HL-60 (cell line): Measurements from ENCODE around the gene MTM1.

Source experiments
- DNase-seq, 2 experiments: peaks; one replicate each; pipeline ENCODE4 v3.0.0-alpha.2; 2010 to 2020; ENCODE audit warnings: low read depth in 1 of 2, low spot score in 1 of 2
- H3K27ac ChIP-seq: fragments of 250-450 bp; sonication (Bioruptor Pico); replicated peaks from 2 replicates; pipeline ENCODE4 v1.5.1; 2020; ENCODE audit warnings: mild to moderate bottlenecking, moderate library complexity
- H3K27me3 ChIP-seq: fragments of 250-450 bp; sonication (Bioruptor Pico); 2 replicates; pipeline ENCODE4 v1.5.1; 2021; ENCODE audit warnings: mild to moderate bottlenecking, moderate library complexity; ENCODE audit not compliant: insufficient read depth, poor library complexity, severe bottlenecking
- H3K4me3 ChIP-seq: replicated peaks from 2 replicates; pipeline ENCODE4 v1.5.1; 2011; ENCODE audit warnings: mild to moderate bottlenecking, control low read depth, low read length; ENCODE audit not compliant: insufficient read depth
- CTCF ChIP-seq: IDR thresholded peaks from one replicate; pipeline ENCODE4 v1.5.1; 2011; ENCODE audit warnings: low read length, control low read depth, inconsistent platforms; ENCODE audit not compliant: insufficient read depth
- GABPA ChIP-seq: IDR thresholded peaks from 2 replicates; pipeline ENCODE4 v1.6.1; 2012; ENCODE audit warnings: low read depth
- POLR2AphosphoS5 ChIP-seq: IDR thresholded peaks from 2 replicates; pipeline ENCODE4 v1.6.1; 2012; ENCODE audit warnings: low read depth
- REST ChIP-seq: IDR thresholded peaks from 2 replicates; pipeline ENCODE4 v1.6.1; 2012; ENCODE audit warnings: low read depth; ENCODE audit not compliant: insufficient replicate concordance
- SPI1 ChIP-seq: IDR thresholded peaks from 2 replicates; pipeline ENCODE4 v1.6.1; 2012; ENCODE audit warnings: low read depth, mild to moderate bottlenecking, borderline replicate concordance

The MTM1 gene

GRCh38 chrX:150530821-150531220 is 37.6 kb upstream of the MTM1 start:
- no peak for DNase-seq
- H3K27ac ChIP-seq = no peak overlapping the region
- H3K27me3 ChIP-seq = no peaks in the 10 kb centered on the region
- TF ChIP-seq GABPA = no peak
- no peak for TF ChIP-seq POLR2AphosphoS5
- no peak for TF ChIP-seq REST
- TF ChIP-seq CTCF = no peak
- TF ChIP-seq SPI1 = no peak
- H3K4me3 ChIP-seq = no peak overlapping the region

- Histone ChIP-seq H3K27me3 (no peaks in the 10 kb centered on the region), H3K27ac (no peak overlapping the region), H3K4me3 (no peak overlapping the region)
- TF ChIP-seq CTCF (no peak), SPI1 (no peak)
- DNase-seq = no peak
Observed at GRCh38 chrX:150531467-150531866, 37.0 kb upstream of the MTM1 start.

GRCh38 chrX:150533863-150534262 is 34.6 kb upstream of the MTM1 start:
- Histone ChIP-seq H3K27ac (no peak overlapping the region), H3K27me3 (no peaks in the 10 kb centered on the region), H3K4me3 (no peak overlapping the region)
- no peak for DNase-seq
- TF ChIP-seq POLR2AphosphoS5 = no peak
- no peak for TF ChIP-seq CTCF
- TF ChIP-seq REST = no peak
- TF ChIP-seq SPI1 = no peak
- no peak for TF ChIP-seq GABPA

- Histone ChIP-seq H3K4me3 (no peak overlapping the region), H3K27me3 (no peaks in the 10 kb centered on the region), H3K27ac (no peak overlapping the region)
- TF ChIP-seq CTCF (no peak), POLR2AphosphoS5 (no peak), REST (no peak), SPI1 (no peak), GABPA (no peak)
- no peak for DNase-seq
Observed at GRCh38 chrX:150536455-150537116, 31.8 kb upstream of the MTM1 start.
